AG04450 (cell line): ENCODE data around the gene DCAF17. TPM values are rescaled to one million over a fixed set of nuclear protein-coding genes. Genes with fewer than 3 reads are reported as not detected.

Source experiments
- CTCF ChIA-PET: fragments of 300-600, 350-600 bp; formaldehyde crosslinking; extraction: SDS; loops from one replicate; lab custom pipeline; 2022; ENCODE audit warnings: antibody characterized with exemption, inconsistent platforms; lab: Charles Lee
- POLR2A ChIA-PET: fragments of 350-600 bp; formaldehyde crosslinking; extraction: SDS; loops from one replicate; lab custom pipeline; 2021; ENCODE audit warnings: antibody characterized with exemption, inconsistent platforms; lab: Yijun Ruan, JAX
- DNase-seq: peaks from one replicate; pipeline ENCODE4 v3.0.0-alpha.2; 2011; ENCODE audit warnings: low read depth, low spot score
- H3K27ac ChIP-seq: one replicate; pipeline ENCODE4 v1.5.1; 2012; ENCODE audit warnings: low read depth, low read length, control low read depth
- H3K27me3 ChIP-seq: one replicate; pipeline ENCODE4 v1.6.0; 2012; ENCODE audit warnings: low read length; ENCODE audit not compliant: control insufficient read depth, insufficient read depth
- H3K4me3 ChIP-seq: 2 replicates; pipeline ENCODE4 v1.5.1; 2011; ENCODE audit warnings: mild to moderate bottlenecking, low read depth, low read length, control low read depth
- H3K9me3 ChIP-seq: 2 replicates; pipeline ENCODE4 v1.5.1; 2012; ENCODE audit warnings: low read length; ENCODE audit not compliant: control insufficient read depth, insufficient read depth
- polyA plus RNA-seq: library from polyadenylated mRNA; depleted of rRNA; stranded (reverse); fragments of >200 nt; gene quantifications from 2 replicates; pipeline ENCODE4 v1.2.3, GENCODE V29; 2011
- TF ChIP-seq, protein P1 (sequence below): IDR thresholded peaks from 2 replicates; pipeline ENCODE4 v1.5.1; 2011; ENCODE audit warnings: low read depth, low read length, control low read depth, inconsistent platforms

The DCAF17 gene
- polyA plus RNA-seq, 1 experiment = 18.3 TPM

GRCh38 chr2:171452773-171453172 is 18.7 kb downstream of the DCAF17 start:
- ChIA-PET POLR2A (no interaction called here), CTCF (no interaction called here)
- H3K27me3 ChIP-seq = no peaks in the 10 kb centered on the region
- H3K4me3 ChIP-seq = no peak overlapping the region
- H3K27ac ChIP-seq = no peak overlapping the region
- TF ChIP-seq, protein P1, sequence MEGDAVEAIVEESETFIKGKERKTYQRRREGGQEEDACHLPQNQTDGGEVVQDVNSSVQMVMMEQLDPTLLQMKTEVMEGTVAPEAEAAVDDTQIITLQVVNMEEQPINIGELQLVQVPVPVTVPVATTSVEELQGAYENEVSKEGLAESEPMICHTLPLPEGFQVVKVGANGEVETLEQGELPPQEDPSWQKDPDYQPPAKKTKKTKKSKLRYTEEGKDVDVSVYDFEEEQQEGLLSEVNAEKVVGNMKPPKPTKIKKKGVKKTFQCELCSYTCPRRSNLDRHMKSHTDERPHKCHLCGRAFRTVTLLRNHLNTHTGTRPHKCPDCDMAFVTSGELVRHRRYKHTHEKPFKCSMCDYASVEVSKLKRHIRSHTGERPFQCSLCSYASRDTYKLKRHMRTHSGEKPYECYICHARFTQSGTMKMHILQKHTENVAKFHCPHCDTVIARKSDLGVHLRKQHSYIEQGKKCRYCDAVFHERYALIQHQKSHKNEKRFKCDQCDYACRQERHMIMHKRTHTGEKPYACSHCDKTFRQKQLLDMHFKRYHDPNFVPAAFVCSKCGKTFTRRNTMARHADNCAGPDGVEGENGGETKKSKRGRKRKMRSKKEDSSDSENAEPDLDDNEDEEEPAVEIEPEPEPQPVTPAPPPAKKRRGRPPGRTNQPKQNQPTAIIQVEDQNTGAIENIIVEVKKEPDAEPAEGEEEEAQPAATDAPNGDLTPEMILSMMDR = no peak
- no peaks in the 10 kb centered on the region; the same call in 1 of the 2 replicates for H3K9me3 ChIP-seq
- no peak for DNase-seq

DNA sequence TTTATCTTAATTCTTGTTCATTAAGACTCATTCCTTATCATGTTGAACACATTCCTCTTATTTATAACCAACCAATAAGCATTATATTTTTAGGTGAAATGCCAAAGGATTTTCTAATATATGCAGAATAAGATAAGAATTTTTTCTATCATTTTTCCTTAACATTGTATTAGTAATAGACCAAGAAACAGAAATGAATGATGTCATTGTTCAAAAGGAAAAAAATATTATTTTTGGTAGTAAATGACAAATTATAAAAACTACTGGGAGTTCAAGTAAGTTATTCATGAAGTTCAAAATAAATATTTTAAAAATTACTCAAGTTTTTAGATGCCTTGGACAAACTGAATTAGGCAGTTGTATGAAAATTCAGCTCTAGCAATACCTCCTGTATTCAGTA is 25.5 kb downstream of the DCAF17 start:
- no peak overlapping the region for H3K4me3 ChIP-seq
- H3K9me3 ChIP-seq = no peaks in the 10 kb centered on the region; the same call in 1 of the 2 replicates
- ChIA-PET CTCF (interaction anchor here (1.4 kb wide), 1 partner anchor 43 kb away, joined by 4 read pairs; no protein-coding TSS in a partner anchor), POLR2A (no interaction called here)
- TF ChIP-seq, protein P1 = no peak
- H3K27ac ChIP-seq = no peak overlapping the region
- no peak for DNase-seq
- H3K27me3 ChIP-seq = no peaks in the 10 kb centered on the region

DNA sequence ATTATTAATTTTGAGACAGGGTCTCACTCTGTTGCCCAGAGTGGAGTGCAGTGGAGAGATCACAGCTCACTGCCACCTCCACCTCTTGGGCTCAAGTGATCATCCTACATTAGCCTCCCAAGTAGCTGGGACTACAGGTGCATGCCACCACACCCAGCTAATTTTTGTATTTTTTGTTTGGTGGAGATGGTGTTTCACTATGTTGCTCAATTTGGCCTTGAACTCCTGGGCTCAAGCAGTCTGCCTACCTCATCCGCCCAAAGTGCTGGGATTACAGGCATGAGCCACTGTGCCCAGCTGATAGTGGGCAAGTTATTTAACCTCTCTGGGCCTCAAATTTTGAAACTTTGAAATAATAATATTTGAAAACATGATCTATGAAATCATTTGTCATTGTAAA is 26.5 kb downstream of the DCAF17 start:
- TF ChIP-seq, protein P1 = no peak
- CTCF ChIA-PET = no interaction called here
- H3K27me3 ChIP-seq = no peaks in the 10 kb centered on the region
- H3K27ac ChIP-seq = no peak overlapping the region
- no peak for DNase-seq
- no peaks in the 10 kb centered on the region for H3K9me3 ChIP-seq
- no peak overlapping the region for H3K4me3 ChIP-seq
- POLR2A ChIA-PET = no interaction called here

DNA sequence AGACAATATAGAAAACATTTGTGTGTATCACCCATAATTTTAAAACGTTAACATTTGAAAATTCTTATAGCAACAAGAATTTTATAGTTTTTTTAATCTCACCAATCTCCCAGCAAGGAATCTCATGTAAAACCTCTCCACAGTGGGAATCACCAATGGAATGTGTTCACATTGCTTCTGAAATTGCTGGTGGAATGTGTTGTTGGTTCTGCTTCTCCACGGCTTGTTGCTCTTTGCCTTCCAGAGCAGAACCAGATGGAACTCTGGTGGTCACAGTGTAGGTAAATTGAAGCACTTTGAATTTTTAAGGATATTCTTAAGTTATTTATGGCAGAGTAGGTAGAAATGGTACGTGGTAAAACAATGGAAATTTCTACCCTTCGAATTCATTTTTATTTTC is 35.1 kb downstream of the DCAF17 start:
- no peak for DNase-seq
- Histone ChIP-seq H3K27ac (no peak overlapping the region), H3K4me3 (no peak overlapping the region), H3K9me3 (no peaks in the 10 kb centered on the region), H3K27me3 (no peaks in the 10 kb centered on the region)
- POLR2A ChIA-PET = no interaction called here
- CTCF ChIA-PET = no interaction called here
- TF ChIP-seq, protein P1 = no peak

DNA sequence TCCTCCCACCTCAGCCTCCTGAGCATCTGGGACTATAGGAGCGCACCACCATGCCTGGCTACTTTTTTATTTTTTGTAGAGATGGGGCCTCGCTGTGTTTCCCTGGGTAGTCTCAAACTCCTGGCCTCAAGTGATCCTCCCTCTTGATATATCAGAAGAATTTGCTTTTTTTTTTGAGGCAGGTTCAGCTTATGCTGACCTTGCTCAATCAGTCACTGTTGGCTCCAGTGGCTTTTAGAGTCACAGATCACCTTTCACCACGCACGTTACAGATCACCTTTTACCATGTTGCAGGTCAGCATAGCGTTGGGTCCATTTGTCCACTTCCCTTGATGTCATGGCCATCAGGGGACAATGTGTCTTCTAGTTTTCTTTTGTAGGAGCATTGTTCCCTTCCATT is 36.1 kb downstream of the DCAF17 start:
- Histone ChIP-seq H3K27ac (no peak overlapping the region), H3K4me3 (no peak overlapping the region), H3K9me3 (no peaks in the 10 kb centered on the region), H3K27me3 (no peaks in the 10 kb centered on the region)
- POLR2A ChIA-PET = no interaction called here
- TF ChIP-seq, protein P1 = no peak
- DNase-seq = no peak
- CTCF ChIA-PET = no interaction called here
